C4-2B (cell line): ENCODE data around the gene LRTM1.

Experiments
- CTCF ChIP-seq: fragments of 450-650 bp; conservative IDR thresholded peaks from 2 replicates; pipeline ENCODE4 v1.5.1; 2017; ENCODE audit warnings: mild to moderate bottlenecking
- ZFX ChIP-seq: fragments of 450-650 bp; IDR thresholded peaks from 2 replicates; pipeline ENCODE4 v1.6.1; 2017

DNA sequence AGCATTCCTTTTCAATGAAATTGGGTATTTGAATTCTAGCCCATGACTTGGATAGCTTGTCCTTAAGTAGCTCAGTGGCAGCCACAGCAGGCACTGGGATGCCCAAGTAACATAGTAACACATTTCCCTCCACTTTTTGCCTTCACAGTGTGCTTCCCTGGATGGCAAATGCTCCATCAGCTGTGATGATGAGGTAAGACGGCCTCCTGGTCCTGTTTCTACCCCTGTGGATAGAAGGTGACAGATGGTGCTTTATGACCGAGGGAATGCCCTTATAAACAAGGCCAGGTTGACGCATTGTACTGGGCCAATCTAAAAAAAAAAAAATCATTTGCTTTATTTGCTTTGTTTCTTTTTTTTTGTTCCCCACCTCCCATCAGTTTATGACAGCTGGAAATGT is 41.8 kb upstream of the LRTM1 start:
- TF ChIP-seq ZFX (no peak), CTCF (no peak)
